H1 (cell line): ENCODE measurements around the gene ZNF750. TPM values are rescaled to one million over a fixed set of nuclear protein-coding genes. Genes with fewer than 3 reads are reported as not detected.

Experiments used
- RFX5 ChIP-seq: IDR thresholded peaks from 2 replicates; pipeline ENCODE4 v1.6.1; 2011; ENCODE audit warnings: low read depth, low read length, improper control_type of control experiment, borderline replicate concordance
- TBP ChIP-seq: IDR thresholded peaks from 2 replicates; pipeline ENCODE4 v1.6.1; 2011; ENCODE audit warnings: low read depth, low read length, improper control_type of control experiment
- polyA plus RNA-seq, 7 experiments: library from polyadenylated mRNA; depleted of rRNA in 3 of 7; stranded (reverse) in 5 of 7; unstranded in 2 of 7; fragments of >200 nt in 5 of 7; fragments of 200-250 nt in 2 of 7; gene quantifications; 1 replicate in 5 of 7; 2 replicates in 1 of 7; 4 replicates in 1 of 7; pipeline versions ENCODE4 v1.2.1 to v1.2.3, GENCODE V29; 2011 to 2013; ENCODE audit warnings: missing spikeins in 2 of 7, mixed read lengths in 2 of 7
- total RNA-seq: library from RNA; stranded (reverse); fragmentation: NEBNext Ultra II Directional; extraction: Animal tissue kit (Norgen Biotek cat#: 25700); gene quantifications from 2 replicates; pipeline ENCODE4 v1.2.1, GENCODE V29; 2021
- TF ChIP-seq, protein P1 (sequence below): fragments of 300-600 bp; sonication (generic); IDR thresholded peaks from 2 replicates; pipeline ENCODE4 v1.7.1; 2012; ENCODE audit warnings: low read length, moderate library complexity, mild to moderate bottlenecking, inconsistent platforms; ENCODE audit not compliant: insufficient replicate concordance

Gene ZNF750
- total and polyA plus RNA-seq, 2 of the 8 experiments (the other 6 are each of a cell fraction or from before 2014, with no cell fraction given): not detected

DNA sequence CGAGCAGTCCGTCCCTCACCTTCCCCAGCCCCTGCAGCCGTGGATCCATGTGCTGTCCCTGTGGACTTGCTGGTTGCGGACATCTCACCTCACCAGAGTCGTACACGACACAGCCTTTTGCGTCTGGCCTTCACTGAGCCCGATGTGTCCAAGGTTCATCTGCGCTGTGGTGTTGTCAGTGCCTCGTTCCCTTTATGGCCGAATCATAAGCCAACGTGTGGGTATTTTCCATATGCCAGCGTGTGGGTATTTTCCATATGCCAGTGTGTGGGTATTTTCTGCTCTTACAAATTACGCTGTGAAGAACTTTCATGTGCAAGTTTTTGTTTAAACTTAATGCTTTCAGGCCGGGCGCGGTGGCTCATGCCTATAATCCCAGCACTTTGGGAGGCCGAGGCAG lies 56.3 kb downstream of the ZNF750 start (continued):
- TF ChIP-seq, protein P1, sequence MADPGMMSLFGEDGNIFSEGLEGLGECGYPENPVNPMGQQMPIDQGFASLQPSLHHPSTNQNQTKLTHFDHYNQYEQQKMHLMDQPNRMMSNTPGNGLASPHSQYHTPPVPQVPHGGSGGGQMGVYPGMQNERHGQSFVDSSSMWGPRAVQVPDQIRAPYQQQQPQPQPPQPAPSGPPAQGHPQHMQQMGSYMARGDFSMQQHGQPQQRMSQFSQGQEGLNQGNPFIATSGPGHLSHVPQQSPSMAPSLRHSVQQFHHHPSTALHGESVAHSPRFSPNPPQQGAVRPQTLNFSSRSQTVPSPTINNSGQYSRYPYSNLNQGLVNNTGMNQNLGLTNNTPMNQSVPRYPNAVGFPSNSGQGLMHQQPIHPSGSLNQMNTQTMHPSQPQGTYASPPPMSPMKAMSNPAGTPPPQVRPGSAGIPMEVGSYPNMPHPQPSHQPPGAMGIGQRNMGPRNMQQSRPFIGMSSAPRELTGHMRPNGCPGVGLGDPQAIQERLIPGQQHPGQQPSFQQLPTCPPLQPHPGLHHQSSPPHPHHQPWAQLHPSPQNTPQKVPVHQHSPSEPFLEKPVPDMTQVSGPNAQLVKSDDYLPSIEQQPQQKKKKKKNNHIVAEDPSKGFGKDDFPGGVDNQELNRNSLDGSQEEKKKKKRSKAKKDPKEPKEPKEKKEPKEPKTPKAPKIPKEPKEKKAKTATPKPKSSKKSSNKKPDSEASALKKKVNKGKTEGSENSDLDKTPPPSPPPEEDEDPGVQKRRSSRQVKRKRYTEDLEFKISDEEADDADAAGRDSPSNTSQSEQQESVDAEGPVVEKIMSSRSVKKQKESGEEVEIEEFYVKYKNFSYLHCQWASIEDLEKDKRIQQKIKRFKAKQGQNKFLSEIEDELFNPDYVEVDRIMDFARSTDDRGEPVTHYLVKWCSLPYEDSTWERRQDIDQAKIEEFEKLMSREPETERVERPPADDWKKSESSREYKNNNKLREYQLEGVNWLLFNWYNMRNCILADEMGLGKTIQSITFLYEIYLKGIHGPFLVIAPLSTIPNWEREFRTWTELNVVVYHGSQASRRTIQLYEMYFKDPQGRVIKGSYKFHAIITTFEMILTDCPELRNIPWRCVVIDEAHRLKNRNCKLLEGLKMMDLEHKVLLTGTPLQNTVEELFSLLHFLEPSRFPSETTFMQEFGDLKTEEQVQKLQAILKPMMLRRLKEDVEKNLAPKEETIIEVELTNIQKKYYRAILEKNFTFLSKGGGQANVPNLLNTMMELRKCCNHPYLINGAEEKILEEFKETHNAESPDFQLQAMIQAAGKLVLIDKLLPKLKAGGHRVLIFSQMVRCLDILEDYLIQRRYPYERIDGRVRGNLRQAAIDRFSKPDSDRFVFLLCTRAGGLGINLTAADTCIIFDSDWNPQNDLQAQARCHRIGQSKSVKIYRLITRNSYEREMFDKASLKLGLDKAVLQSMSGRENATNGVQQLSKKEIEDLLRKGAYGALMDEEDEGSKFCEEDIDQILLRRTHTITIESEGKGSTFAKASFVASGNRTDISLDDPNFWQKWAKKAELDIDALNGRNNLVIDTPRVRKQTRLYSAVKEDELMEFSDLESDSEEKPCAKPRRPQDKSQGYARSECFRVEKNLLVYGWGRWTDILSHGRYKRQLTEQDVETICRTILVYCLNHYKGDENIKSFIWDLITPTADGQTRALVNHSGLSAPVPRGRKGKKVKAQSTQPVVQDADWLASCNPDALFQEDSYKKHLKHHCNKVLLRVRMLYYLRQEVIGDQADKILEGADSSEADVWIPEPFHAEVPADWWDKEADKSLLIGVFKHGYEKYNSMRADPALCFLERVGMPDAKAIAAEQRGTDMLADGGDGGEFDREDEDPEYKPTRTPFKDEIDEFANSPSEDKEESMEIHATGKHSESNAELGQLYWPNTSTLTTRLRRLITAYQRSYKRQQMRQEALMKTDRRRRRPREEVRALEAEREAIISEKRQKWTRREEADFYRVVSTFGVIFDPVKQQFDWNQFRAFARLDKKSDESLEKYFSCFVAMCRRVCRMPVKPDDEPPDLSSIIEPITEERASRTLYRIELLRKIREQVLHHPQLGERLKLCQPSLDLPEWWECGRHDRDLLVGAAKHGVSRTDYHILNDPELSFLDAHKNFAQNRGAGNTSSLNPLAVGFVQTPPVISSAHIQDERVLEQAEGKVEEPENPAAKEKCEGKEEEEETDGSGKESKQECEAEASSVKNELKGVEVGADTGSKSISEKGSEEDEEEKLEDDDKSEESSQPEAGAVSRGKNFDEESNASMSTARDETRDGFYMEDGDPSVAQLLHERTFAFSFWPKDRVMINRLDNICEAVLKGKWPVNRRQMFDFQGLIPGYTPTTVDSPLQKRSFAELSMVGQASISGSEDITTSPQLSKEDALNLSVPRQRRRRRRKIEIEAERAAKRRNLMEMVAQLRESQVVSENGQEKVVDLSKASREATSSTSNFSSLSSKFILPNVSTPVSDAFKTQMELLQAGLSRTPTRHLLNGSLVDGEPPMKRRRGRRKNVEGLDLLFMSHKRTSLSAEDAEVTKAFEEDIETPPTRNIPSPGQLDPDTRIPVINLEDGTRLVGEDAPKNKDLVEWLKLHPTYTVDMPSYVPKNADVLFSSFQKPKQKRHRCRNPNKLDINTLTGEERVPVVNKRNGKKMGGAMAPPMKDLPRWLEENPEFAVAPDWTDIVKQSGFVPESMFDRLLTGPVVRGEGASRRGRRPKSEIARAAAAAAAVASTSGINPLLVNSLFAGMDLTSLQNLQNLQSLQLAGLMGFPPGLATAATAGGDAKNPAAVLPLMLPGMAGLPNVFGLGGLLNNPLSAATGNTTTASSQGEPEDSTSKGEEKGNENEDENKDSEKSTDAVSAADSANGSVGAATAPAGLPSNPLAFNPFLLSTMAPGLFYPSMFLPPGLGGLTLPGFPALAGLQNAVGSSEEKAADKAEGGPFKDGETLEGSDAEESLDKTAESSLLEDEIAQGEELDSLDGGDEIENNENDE: no peak
- no peak for TF ChIP-seq TBP
- TF ChIP-seq RFX5: no peak
